Neural crest cell (in vitro differentiated cells): ENCODE data around the gene SDC3. TPM values are rescaled to one million over a fixed set of nuclear protein-coding genes. Genes with fewer than 3 reads are reported as not detected.

Source experiments
- DNase-seq: peaks from one replicate; pipeline ENCODE4 v3.0.0; 2021; ENCODE audit warnings: low read depth, mixed read lengths, low spot score
- H3K27ac Mint-ChIP-seq: one replicate; pipeline ENCODE4 v1.8.0; 2021; ENCODE audit warnings: mild to moderate bottlenecking, mixed read lengths; ENCODE audit not compliant: unreplicated experiment
- H3K27me3 Mint-ChIP-seq: 2 replicates; pipeline ENCODE4 v1.8.0; 2021; ENCODE audit warnings: low read depth, mild to moderate bottlenecking, mixed read lengths
- H3K36me3 Mint-ChIP-seq: 2 replicates; pipeline ENCODE4 v1.8.0; 2021; ENCODE audit warnings: low read depth, mild to moderate bottlenecking, mixed read lengths
- H3K4me1 Mint-ChIP-seq: 2 replicates; pipeline ENCODE4 v1.8.0; 2021; ENCODE audit warnings: mixed read lengths
- H3K4me3 Mint-ChIP-seq: one replicate; pipeline ENCODE4 v1.8.0; 2021; ENCODE audit warnings: mild to moderate bottlenecking, mixed read lengths
- H3K9me3 Mint-ChIP-seq: 2 replicates; pipeline ENCODE4 v1.8.0; 2021; ENCODE audit warnings: mixed read lengths
- CTCF ChIP-seq: fragments of 200-600 bp; sonication (generic); conservative IDR thresholded peaks from 2 replicates; pipeline ENCODE4 v1.5.0; 2021; ENCODE audit warnings: antibody characterized with exemption, mild to moderate bottlenecking
- total RNA-seq: library from RNA; stranded (reverse); gene quantifications from 2 replicates; pipeline ENCODE4 v1.2.1, GENCODE V29; 2021

The SDC3 gene
- total RNA-seq, 1 donor from 2014 or later = 129 TPM

- H3K9me3 Mint-ChIP-seq = no peaks in the 10 kb centered on the region
Measured at GRCh38 chr1:30911059-30911954, 2.7 kb upstream of the SDC3 start.

GRCh38 chr1:30909365-30910068, 959 bp upstream of the SDC3 start:
- TF ChIP-seq CTCF = no peak
- Mint-ChIP-seq H3K4me1 (peaks cover 59% of the 10 kb centered on the region), H3K36me3 (no peaks in the 10 kb centered on the region), H3K27ac (peak overlapping the region; percentile 16), H3K27me3 (no peaks in the 10 kb centered on the region), H3K9me3 (no peaks in the 10 kb centered on the region), H3K4me3 (peak overlapping the region; percentile 90)
- no peak for DNase-seq

More at GRCh38 chr1:30911059-30911954, 2.7 kb upstream of the SDC3 start:
- peaks cover 44% of the 10 kb centered on the region for H3K4me1 Mint-ChIP-seq
- peak; percentile 88 for DNase-seq
- no peaks in the 10 kb centered on the region for H3K36me3 Mint-ChIP-seq
- no peaks in the 10 kb centered on the region for H3K27me3 Mint-ChIP-seq
- TF ChIP-seq CTCF = peak; percentile 86
- peak overlapping the region; percentile 82 for H3K4me3 Mint-ChIP-seq
- H3K27ac Mint-ChIP-seq = peak overlapping the region; percentile 32

- Mint-ChIP-seq H3K27ac (no peak overlapping the region), H3K9me3 (no peaks in the 10 kb centered on the region), H3K36me3 (no peaks in the 10 kb centered on the region), H3K4me3 (no peak overlapping the region), H3K4me1 (peaks cover 58% of the 10 kb centered on the region), H3K27me3 (no peaks in the 10 kb centered on the region)
- TF ChIP-seq CTCF = no peak
- no peak for DNase-seq
Measured at GRCh38 chr1:30908316-30908695, 252 bp downstream of the SDC3 start.

GRCh38 chr1:30907481-30908315, 860 bp downstream of the SDC3 start:
- no peak for DNase-seq
- H3K9me3 Mint-ChIP-seq = no peaks in the 10 kb centered on the region
- no peak for TF ChIP-seq CTCF
- H3K27ac Mint-ChIP-seq = peak overlapping the region; percentile 80
- peak overlapping the region; percentile 97 for H3K4me3 Mint-ChIP-seq
- H3K36me3 Mint-ChIP-seq = no peaks in the 10 kb centered on the region
- peaks cover 64% of the 10 kb centered on the region for H3K4me1 Mint-ChIP-seq
- H3K27me3 Mint-ChIP-seq = no peaks in the 10 kb centered on the region
